NCI-H2196 treated with DMSO at 0.1 percent for 48 hours (cell line): Measurements from ENCODE around the gene SCN4B.

ENCODE experiments used
- DNase-seq: peaks from one replicate; lab custom pipeline; 2025; ENCODE audit not compliant: unreplicated experiment; lab: John Stamatoyannopoulos, UW

The SCN4B gene

GRCh38 chr11:118102721-118103261 is 49.8 kb downstream of the SCN4B start:
- DNase-seq, result no peak

GRCh38 chr11:118100691-118101232 is 51.9 kb downstream of the SCN4B start:
- no peak for DNase-seq

- DNase-seq, result no peak
These were observed 52.6 kb downstream of the SCN4B start for GRCh38 chr11:118099838-118100556.

- DNase-seq, result no peak
These were observed 53.4 kb downstream of the SCN4B start for GRCh38 chr11:118098996-118099837.

- DNase-seq, result no peak
These were observed 56.7 kb downstream of the SCN4B start for GRCh38 chr11:118095967-118096367.

- DNase-seq, result no peak
These were observed 57.1 kb downstream of the SCN4B start for GRCh38 chr11:118095493-118095892.

GRCh38 chr11:118092907-118093571 is 59.6 kb downstream of the SCN4B start:
- no peak for DNase-seq

- DNase-seq, result no peak
These were observed 60.9 kb downstream of the SCN4B start for GRCh38 chr11:118091690-118092089.

- DNase-seq, result no peak
These were observed 62.0 kb downstream of the SCN4B start for GRCh38 chr11:118090545-118091162.

- no peak for DNase-seq
These were observed 64.1 kb downstream of the SCN4B start for GRCh38 chr11:118088531-118088930.

GRCh38 chr11:118087931-118088330 is 64.7 kb downstream of the SCN4B start:
- no peak for DNase-seq

GRCh38 chr11:118086913-118087768 is 65.5 kb downstream of the SCN4B start, which contains the start of gene SMIM35:
Gene SMIM35 (minus strand): TSS chr11:118086963. CDS start chr11:118086757, 206 bp downstream.
- DNase-seq, result peak; percentile 32

- DNase-seq, result no peak
These were observed 68.0 kb downstream of the SCN4B start for GRCh38 chr11:118084656-118085055.

- no peak for DNase-seq
These were observed 68.4 kb downstream of the SCN4B start for GRCh38 chr11:118084247-118084646.
